GM12801 (cell line): ENCODE results near the gene CFHR3.
"Not testable (repeated sequence)": the region's sequence is repeated elsewhere in the genome, so short reads cannot be mapped to it uniquely, and the experiment has no call there.

Source experiments
- CTCF ChIP-seq: IDR thresholded peaks from one replicate; pipeline ENCODE4 v1.5.1; 2011; ENCODE audit warnings: control low read depth; ENCODE audit not compliant: insufficient read length; ENCODE audit errors: extremely low read depth

Gene CFHR3

DNA sequence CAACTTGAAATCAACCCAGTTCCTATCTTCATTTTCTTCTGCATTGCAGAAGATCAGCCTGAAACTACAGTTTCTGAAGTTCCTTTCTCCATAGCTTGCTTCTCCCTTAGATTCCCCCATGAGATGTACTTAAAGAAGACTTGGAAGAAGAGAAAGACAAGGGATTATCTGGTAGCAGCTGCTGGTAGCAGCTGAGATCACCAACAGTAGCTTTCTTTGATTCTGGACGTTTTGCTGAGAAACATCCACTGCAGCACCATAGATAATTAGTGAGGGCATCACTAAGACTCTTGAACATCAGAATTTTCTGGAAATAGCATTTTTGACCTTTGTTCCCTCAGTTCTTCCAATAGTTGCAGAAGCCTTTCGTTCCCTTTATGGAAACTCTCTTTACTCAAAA lies 465 bp upstream of the CFHR3 start:
- no peak for TF ChIP-seq CTCF

- no peak for TF ChIP-seq CTCF
Observed at GRCh38 chr1:196777603-196778002, 3.0 kb downstream of the CFHR3 start.

GRCh38 chr1:196779093-196779492 lies 4.5 kb downstream of the CFHR3 start:
- TF ChIP-seq CTCF, result no peak

- no peak for TF ChIP-seq CTCF
Observed at GRCh38 chr1:196797891-196798290, 23.3 kb downstream of the CFHR3 start.

GRCh38 chr1:196808529-196809235 lies 34.0 kb downstream of the CFHR3 start:
- no peak for TF ChIP-seq CTCF

DNA sequence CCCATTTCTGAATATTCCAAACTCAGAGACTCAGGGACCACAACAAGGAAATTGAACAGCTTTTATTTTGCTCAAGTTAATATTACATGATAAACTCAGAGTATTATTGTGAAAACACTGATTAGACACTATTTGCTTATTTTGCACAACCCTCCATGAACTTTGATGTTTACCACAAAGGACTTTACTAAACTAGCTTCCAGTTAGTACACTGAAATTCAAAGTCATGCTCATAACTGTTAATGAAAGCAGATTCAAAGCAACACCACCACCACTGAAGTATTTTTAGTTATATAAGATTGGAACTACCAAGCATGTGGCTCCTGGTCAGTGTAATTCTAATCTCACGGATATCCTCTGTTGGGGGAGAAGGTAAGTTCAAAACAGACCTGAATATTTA lies 44.9 kb downstream of the CFHR3 start, which contains the start of gene CFHR1:
TSS of gene CFHR1 (plus strand) at position 201 of the 400 bp plus-strand sequence. CDS start at position 315, 114 bp downstream.
- TF ChIP-seq CTCF, result not testable (repeated sequence)
